NCI-H1436 treated with DMSO at 0.1 percent for 48 hours (cell line): ENCODE data around the gene MPV17L2.
"Not testable (repeated sequence)": the region's sequence is repeated elsewhere in the genome, so short reads cannot be mapped to it uniquely, and the experiment has no call there.

Experiments used
- DNase-seq: peaks from one replicate; lab custom pipeline; 2025; lab: John Stamatoyannopoulos, UW

Gene MPV17L2

DNA sequence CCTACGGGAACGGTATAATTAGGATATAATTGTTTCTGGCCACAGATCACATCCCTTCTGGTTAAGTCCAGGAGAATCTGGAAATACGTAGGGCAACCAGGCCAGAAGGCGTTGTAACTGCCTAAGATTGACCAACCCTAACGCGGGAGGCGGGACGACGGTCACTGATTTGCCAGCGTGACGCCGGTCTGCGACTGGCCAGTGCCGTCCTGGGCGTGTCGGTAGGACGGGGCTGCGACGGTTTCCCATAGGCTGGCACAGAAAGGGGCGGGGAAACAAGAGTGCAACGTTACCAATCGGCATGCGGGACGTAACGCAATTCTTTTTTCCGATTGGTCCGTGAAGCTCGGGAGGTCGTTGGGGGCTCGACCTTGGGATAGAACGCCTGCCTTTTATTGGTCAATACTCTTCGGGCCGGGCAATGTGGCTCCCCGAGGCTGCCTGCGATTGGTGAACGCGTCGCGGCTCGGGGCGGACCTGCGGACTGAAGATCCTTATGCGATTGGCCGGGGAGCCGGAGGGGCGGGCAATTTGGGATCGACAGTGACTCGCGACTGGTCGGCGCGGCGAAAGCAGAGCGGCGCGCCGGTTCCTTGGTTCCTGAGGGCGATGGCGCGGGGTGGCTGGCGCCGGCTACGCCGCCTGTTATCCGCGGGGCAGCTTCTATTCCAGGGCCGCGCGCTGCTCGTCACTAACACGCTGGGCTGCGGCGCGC lies at the start of gene MPV17L2:
MPV17L2 (plus strand) TSS at position 546 of the 715 bp plus-strand sequence; CDS start at position 610, 64 bp downstream.
- peak; percentile 99 for DNase-seq

DNA sequence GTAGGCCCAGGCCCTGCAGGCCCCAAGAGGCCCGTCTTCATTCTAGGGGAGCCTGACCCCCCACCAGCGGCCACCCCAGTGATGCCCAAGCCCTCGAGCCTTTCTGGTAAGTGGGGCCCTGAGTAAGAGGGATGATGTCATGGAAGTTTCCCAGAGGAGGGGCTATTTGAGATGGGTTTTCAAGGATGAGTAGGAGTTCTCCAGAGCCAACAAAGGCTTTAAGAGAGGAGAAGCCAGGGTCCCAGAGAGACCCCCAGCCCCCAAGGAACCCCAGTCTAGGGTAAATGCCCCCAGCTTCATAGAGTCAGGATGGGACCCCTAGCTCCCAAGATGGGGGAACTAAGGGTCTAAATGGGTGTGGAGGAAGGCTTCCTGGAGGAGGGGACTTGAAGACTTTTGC lies 49.1 kb upstream of the MPV17L2 start:
- no peak for DNase-seq

GRCh38 chr19:18144361-18144760 lies 48.7 kb upstream of the MPV17L2 start:
- DNase-seq, result no peak

DNA sequence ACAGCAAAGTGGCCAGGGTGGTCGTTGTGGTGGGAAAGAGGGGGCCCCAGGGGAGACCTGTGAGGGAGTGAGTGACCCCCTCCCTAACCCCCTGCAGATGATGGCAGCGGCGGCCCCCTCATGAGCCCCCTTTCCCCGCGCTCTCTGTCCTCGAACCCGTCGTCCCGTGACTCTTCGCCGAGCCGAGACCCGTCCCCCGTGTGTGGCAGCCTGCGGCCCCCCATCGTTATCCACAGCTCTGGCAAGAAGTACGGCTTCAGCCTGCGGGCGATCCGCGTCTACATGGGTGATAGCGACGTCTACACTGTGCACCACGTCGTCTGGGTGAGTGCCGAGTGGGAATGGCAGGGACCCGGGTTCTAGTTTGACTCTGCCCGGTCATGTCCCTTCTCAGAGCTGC lies 48.1 kb upstream of the MPV17L2 start:
- DNase-seq, result no peak

DNA sequence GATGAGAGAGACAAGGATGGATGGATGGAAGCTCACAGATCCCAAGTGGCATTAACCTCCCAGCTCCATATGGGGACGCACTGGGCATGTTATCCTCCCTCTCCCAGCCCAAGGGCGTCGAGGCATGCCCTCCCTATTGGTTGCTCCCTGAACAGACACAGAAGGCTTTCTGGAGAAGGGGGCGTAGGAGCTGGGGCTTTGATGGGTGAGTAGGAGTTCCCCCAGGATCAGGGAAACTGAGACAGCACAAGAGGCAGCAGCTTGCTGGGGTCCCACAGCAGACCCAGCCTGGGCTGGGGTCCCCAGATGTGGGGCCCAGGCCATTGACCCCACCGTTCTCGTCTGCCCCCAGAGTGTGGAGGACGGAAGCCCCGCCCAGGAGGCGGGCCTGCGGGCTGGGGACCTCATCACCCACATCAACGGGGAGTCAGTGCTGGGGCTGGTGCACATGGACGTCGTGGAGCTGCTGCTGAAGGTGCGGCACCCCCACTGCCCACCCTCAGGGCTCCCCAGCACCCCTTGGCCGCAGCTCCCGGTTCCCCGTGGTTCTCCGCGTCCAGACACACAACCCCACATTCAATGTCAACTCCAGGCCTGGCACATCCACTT lies 47.5 kb upstream of the MPV17L2 start:
- no peak for DNase-seq

GRCh38 chr19:18147396-18147795 lies 45.6 kb upstream of the MPV17L2 start:
- DNase-seq, result no peak

DNA sequence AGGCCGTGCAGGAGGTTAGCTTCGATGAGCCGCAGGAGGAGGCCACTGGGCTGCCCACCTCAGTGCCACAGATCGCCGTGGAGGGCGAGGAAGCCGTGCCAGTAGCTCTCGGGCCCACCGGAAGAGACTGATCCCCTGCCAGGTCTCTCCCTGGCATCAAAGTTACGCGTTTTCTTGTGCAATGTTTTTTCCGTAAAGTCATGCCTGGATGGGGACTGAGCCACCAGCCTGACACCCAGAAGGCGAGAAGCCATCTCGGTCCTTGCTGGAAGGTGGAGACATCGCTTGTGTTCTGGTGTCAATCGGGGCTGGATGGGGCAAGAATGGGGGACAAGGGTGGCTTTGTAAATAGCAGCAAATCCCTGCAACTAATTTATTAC lies 43.4 kb upstream of the MPV17L2 start:
- no peak for DNase-seq

GRCh38 chr19:18150776-18151624 lies 42.0 kb upstream of the MPV17L2 start:
- DNase-seq, result no peak

GRCh38 chr19:18152442-18152816 lies 40.6 kb upstream of the MPV17L2 start:
- peak; percentile 79 for DNase-seq

- DNase-seq, result peak; percentile 92
These were observed 40.0 kb upstream of the MPV17L2 start, which contains the start of gene PIK3R2 for GRCh38 chr19:18152817-18153555. Gene PIK3R2, plus strand, starts transcription at chr19:18153163. Its CDS starts 2,717 bp downstream, at chr19:18155880.

- no peak for DNase-seq
These were observed 39.4 kb upstream of the MPV17L2 start for GRCh38 chr19:18153556-18154134.

GRCh38 chr19:18155095-18156087 lies 37.6 kb upstream of the MPV17L2 start:
- no peak for DNase-seq

DNA sequence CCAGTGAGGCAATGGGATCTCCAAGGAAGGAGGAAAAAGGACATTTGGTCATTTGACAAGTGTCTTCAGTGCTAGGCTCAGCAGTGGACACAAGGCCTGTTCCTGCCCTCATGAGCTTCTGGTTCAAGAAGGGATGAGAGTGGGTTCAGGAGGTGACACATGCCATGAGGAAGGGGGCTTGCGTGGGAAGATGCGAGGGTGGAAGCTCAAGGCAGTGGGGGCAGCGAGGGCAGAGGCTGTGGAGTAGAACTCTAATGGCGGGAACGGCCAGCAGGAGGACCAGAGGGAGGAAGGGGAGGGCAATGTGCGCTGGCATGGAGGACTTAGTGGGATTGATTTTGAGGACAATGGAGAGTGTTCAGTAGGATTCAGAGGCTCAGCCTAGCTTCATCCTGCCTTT lies 36.8 kb upstream of the MPV17L2 start:
- DNase-seq, result no peak

DNA sequence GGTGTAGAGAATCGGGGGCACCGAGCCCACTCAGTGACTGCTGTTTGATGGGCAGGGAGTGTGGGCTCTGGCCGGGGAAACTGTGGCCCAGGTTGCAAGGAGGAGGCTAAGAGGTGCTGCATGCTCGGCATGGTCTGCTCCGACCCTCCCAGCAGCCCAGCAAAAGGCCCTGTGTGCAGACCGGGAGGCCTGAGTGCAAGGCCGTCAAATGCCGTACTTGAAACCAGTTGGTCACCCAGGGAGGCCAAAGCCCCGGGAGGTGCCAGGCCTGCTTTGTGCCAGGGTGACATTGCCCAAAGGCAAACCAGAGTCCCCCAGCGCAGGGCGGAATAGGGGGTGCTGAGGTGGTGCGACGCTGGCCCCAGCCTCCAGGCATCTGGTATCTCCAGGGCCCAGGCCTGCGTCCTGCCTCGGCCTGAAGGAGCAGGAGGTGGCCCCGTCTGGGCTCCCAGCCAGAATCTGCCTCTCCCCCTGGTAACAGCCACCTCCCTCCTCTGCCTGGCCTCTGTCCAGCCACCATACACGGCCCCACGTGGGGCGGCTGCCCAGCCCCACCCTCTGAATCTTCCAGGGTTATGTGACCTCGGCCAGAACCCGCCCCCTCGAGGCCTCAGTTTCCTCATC lies 36.1 kb upstream of the MPV17L2 start:
- no peak for DNase-seq

GRCh38 chr19:18157465-18158063 lies 35.5 kb upstream of the MPV17L2 start:
- DNase-seq, result peak; percentile 52

DNA sequence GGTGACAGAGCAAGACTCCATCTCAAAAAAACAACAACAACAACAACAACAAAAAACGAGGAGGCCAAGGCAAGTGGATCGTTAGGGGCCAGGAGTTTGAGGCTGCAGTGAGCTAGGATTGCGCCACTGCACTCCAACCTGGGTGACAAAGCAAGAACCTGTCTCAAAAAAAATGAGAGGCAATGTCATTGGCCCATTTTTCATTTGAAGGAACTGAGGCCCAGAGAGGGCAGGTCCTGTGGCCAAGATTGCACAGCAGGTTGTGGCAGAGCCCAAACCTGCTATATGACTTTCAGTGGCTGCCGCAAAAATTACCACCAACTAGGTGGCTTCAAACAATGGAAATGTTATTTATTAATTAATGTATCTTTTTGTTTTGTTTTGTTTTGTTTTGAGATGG lies 34.6 kb upstream of the MPV17L2 start:
- DNase-seq, result no peak

DNA sequence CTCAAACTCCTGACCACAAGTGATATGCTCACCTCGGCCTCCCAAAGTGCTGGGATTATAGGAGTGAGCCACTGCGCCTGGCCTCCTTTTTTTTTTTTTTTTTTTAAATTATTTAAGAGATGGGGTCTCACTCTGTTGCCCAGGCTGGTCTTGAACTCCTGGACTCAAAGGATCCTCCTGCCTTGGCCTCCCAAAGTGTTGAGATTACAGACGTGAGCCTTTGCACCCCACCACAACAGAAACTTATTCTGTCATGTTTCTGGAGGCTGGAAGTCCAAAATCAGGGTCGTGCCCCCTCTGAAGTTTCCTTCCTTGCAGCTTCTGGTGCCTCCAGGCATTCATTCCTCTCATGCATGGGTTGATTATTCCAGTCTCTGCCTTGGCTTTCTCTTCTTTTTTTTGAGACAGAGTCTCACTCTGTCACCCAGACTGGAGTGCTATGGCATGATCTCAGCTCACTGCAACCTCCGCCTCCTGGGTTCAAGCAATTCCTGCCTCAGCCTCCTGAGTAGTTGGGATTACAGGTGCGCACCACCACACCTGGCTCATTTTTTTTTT lies 33.9 kb upstream of the MPV17L2 start:
- DNase-seq, result not testable (repeated sequence)

DNA sequence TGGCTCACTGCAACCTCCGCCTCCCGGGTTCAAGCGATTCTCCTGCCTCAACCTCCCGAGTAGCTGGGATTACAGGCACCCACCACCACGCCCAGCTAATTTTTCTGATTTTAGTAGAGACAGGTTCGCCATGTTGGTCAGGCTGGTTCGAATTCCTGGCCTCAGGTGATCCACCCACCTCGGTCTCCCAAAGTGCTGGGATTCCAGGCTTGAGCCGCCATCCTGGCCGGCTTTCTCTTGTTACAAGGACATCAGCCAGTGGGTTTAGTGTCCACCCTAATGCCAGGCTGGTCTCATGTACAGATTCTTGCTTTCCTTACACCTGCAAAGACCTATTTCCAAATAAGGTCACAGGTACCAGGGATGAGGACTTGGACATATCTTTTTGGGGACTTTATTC lies 33.2 kb upstream of the MPV17L2 start:
- no peak for DNase-seq

- no peak for DNase-seq
These were observed 32.5 kb upstream of the MPV17L2 start for GRCh38 chr19:18160493-18160970.
